8988T (cell line): ENCODE results near the gene CHSY3.

Source experiments
- DNase-seq: peaks from one replicate; pipeline ENCODE4 v3.0.0; 2011

The CHSY3 gene

DNA sequence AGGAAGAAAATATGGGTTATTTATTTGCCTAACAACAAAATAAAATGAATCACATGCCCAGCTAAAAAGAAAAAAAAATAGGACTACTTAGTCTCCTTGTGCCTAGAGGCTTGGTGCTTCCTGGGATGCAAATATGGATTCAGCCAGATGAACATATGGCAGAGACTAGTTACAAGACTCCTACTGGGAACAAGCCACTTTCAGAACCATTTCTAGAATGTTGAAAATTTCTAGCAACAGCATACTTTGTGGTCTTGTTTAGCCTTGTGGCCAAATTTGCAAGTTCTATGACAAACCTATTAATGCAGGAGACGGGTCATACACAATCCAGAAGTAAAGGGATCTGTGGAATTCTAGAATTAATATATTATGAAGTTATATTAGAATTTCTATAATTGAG is 198.7 kb downstream of the CHSY3 start:
- no peak for DNase-seq

DNA sequence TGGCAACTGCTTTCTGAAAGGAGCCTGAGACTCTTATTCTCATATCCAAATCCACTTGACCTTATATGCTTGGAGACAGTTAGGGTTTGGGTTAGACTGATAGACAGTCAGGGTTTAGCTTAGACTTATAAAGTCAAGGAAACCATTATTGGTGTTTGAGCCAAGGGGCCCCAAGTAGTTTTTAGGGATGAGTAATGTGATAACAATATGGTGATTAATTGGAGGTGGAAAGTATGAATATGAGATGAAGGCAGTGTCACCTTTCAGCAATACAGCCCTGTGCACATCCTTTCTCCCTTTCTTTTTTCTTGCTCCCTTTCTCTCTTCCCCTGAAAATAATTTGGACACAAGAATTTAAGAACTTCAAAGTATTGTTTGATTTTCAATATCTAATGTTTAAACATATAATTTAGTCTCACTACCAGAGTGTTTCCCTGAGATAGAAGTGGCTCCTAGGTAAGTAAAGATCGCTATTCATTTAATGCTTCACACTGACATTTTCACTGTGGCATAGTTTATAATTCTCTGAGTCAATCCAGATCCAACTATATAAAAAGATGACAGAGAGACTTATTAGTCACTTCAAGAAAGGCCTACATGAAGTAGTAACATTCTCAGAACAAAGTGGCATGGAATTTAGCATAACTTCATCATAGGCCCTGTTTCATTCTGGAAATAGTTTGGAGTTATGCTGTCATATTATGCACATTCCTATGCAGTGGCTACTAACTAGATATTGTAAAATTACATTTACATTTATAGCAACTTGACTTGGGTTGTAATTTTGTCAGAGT is 200.8 kb downstream of the CHSY3 start:
- DNase-seq: no peak

DNA sequence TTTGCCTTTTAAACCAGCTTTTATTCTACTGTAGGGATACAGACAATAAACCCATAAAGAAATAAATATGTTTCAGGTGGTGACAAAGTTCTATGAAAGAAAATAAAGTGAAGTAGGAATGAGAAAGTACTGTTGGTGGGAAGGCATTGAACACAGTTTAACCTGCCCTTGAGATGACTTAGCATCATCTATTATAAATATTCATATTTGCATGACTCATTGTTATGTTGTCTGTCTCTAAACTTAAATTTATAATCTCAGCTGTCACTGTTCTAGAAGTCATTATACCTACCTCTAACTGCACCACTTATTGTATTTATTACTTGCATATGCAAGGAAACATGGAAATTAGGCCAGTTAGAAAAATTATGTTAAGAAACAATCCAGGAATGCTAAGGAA is 202.2 kb downstream of the CHSY3 start:
- no peak for DNase-seq

DNA sequence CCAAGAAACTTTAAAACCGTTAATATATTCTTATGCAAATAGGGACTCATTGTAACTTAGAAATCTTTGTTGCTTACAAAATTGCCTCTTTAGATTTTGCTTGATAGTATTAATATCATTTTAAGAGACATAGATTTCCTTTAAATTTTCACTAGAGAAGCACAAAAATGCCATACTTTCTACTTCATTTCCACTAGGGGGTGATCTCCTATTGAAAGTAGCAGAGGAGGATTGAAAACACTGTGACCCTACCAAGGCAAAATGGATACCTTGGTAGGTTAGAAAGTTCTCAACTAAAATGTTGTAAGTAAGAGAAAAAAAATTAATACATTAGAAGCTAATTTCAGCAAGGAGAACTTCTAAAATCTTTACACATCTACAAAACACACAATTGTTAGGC is 204.9 kb downstream of the CHSY3 start:
- DNase-seq: no peak

DNA sequence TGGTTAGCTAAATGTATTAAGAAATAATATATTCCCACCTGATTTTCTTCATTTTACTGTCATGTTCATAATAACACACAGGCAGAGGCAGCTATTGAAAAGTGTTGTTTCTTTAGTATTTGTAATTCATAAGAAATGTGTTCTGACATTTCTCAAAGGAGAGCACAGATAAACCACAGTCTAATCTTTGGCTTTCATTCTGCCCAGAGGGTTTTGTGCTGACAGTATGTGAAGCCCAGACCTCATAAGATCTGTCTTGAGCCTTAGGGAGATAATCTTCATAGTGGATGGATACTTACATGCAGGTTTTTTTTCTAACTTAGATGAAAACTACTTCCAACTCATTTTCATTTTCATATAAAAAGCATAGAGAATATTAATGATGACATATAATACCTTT is 206.1 kb downstream of the CHSY3 start:
- no peak for DNase-seq

DNA sequence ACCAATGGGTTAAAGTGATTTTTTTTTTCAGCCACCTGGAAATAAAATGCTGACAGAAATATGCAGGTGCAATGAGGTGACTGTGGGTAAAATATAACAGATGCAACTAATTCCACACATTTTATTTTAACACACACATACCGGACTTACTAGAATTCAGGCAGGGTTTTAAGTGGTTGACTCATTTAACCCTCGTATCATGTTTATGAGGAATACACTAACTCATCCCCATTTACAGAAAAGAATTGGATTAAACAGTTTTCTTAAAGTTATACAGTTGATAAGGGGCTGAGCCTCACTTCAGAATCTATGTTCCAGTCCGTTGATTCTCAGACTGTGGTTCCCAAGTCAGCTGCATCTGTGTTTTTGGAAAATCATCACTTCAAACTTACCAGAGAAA is 207.5 kb downstream of the CHSY3 start:
- no peak for DNase-seq

DNA sequence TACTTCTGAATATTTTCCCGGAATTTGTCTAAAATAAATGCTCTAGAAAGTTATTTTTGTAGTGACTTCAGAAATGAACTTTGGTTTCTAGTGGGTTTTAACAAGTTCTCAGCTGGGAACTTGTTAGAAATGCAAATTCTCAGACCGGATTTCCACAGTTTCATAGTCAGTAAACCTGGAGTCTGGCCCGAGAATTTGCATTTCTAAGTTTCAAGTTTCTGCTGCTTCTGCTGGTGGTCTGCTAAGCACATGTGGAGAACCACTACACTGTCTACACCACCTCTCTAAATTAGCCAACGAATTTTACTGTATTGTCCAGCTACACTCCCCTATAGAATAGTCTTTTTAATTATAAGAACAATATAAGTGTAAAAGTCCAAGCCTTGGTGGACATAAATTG is 208.0 kb downstream of the CHSY3 start:
- no peak for DNase-seq

DNA sequence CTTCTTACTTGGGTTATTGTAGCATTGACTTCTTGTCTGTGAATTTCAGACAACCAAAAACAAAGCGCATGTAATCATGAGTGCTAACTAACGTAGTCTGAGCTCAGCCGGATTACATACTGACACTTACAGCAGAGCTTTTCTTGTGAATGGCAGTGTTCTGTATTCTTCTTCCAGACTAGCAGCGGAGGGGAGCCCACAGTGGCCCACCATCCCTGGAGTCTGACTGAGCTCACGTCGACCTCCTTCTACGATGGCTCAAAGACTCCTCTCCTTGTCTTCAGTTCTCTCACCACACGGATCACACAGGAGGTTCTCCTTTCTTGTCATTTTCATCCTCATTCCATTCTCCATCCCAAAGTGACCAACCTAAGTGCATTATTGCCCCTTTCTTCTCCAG is 211.4 kb downstream of the CHSY3 start:
- DNase-seq: no peak

DNA sequence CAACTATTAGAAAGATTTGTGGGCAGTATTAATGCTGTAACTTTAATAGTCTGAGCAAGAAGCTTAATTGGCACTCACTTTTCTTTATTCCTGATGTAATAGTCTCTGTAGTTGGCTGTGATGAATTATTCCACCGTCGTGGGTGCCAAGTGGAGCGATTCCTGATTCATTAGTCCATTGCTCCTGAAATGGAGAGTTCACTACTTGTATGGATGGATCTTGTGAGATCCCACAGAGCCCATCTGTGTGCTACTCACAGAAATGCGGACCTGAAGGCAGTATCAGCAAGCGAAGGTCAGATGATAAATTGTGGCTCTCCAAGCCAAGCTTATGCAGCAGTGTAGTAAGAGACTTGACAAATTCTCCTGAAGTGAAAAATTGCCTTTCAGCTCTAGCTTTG is 212.2 kb downstream of the CHSY3 start:
- DNase-seq: no peak

DNA sequence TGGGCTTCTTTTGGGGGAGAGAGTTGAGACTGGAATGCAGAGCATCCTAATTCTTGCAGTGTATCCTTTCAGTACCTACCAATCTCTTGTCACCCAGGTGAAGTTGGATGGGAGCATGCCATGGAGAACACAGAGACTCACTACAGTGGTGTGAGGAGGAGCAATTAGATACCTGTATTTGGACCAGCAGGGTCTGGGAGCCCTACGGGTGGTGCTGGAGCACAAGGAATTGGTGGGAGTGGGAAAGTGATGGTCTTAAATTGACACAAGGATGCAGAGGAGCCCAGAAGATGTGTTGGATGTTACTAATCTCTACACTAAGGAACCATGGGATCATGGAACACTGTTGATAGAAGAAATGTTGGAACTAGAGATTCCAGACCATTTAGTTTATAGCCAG is 212.7 kb downstream of the CHSY3 start:
- no peak for DNase-seq

DNA sequence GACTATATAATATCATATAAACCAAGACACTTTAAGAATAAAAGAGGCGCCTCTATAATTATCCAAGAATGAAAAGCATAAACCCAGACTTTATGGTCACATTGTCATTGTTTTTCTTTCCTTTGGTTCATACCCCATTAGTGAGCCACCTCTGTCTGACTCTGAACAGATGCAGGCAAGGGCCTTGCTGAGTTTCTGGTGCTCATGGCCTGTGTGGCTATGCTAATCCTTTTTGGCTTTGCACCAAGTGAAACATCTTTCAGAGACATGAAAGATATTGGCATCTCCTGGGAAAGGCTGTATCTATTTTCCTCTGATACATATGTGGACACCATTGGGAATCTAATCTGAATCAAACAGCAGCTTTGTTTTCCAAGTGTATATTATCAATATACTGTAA is 222.5 kb downstream of the CHSY3 start:
- no peak for DNase-seq

DNA sequence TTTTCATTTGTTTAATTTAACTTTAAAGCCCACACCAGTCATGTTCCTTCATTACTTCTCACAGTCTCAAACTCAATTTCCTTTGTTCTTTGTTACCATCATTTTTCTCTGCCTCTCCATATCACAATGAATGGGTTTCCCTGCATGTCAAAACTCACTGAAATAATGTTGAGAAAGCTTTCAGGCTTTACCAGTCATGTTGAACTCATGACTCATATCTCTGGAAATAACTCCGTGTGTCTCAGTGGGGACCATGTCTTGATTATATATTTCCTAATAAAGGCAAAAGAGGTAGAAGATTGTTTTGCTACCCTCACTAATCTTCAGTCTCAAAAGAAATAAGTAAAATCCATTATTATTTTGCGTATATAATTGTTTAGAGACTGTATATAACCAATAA is 231.2 kb downstream of the CHSY3 start:
- no peak for DNase-seq

DNA sequence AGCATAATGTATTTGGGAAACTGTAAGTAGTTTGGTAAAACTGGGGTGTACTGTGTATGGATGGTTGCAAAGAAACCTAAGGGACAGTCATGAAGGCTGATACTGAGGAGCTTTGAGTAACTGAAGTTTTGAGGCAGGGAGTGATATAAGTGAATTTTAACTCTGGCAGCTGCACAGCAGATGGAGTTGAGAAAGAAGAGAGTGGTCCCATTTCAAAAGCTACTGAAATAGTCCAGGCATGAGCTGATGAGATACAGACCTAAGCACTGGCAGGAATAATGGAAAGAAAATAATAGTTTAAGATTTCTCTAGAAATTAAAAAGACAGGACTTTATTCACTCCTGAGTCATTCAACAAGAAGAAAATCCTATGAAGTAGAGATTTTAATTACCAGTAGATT is 232.0 kb downstream of the CHSY3 start:
- no peak for DNase-seq

DNA sequence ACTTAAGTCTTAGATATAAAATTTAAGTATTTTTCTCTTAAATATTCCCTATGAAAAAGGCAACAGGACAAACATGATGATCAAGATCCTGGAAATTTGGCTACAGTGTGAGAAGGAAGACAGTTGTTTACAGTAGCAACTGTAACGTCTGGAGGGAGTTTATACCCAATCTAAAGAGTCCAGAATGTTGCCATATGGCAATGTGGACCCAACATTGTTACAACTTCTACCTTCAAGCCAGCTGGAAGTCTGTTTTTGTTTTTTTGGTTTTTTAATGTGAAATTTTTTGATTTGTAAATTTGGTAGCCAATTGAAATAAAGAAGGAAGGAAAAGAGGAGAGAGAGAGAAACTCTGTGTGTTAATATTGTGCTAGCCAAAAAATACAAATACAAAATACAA is 233.4 kb downstream of the CHSY3 start:
- no peak for DNase-seq

DNA sequence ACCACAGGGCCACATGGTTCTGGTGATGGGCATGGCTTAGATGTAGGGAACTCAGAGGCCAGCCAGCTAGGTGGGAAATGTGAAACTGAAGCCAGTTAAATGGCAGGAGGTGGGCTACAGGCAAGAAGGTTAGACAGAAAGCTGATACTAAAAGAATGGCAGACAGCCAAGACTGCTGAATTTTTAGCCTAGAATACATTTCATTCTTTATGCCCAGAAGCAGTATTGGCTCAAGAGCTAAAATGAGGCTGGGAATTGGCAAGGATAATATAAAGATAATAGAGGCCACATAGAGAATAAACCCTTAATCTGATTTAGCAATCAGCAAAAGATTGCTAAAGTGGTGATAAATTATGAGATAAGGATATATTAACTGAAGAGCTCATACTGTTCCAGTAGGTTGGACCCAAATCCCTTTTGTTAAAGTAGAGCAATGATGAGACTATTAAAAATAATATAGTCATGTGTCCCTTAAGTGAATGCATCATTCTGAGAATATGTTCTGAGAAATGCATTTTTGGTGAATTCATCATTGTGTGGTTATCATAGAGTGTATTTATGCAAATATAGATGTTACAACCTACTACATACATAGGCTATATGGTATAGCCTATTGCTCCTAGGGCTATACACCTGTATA is 234.3 kb downstream of the CHSY3 start:
- no peak for DNase-seq

DNA sequence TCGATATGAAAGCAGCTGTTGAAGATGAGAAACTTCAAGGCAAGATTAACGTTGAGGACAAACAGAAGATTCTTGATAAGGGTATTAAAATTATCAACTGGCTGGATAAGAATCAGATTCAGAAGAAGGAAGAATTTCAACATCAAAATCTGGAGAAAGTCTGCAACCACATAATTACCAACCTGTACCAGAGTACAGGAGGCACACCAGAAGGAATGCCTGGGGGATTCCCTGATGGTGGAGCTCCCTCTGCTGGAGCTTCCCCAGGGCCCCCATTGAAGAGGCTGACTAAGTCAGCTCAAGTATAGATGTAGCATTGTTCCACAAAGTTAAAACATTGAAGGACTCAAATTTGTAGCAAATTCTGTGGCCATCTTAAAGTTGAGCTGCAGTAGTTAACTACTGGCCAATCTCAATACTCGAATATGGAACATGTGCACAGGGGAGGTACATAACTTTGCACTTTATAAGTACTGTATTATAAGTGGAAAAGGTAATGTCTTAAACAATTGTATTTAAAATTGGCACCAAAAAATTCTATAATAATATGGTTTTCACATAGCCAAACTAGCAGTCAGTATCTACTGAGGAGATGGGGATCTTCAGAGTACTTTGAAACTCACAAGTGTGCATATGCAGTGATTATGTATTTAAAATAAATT is 237.5 kb downstream of the CHSY3 start:
- DNase-seq: peak; percentile 5

DNA sequence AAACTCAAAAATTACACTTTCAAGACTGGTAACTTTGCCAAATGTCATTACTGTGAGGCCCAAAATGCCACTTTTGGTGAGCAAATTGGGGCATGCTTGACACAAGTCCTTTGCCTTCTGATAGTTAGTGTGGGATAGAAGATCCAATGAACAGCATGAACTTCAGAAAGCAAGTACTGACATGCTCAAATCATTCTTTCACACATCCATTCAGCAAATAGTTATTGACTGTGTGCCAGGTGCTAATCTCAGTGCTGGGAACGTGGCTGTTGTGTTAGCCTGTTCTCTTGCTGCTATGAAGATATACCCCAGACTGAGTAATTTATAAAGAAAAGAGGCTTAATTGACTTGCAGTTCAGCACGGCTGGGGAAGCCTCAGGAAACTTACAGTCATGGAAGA is 247.0 kb downstream of the CHSY3 start:
- DNase-seq: no peak

DNA sequence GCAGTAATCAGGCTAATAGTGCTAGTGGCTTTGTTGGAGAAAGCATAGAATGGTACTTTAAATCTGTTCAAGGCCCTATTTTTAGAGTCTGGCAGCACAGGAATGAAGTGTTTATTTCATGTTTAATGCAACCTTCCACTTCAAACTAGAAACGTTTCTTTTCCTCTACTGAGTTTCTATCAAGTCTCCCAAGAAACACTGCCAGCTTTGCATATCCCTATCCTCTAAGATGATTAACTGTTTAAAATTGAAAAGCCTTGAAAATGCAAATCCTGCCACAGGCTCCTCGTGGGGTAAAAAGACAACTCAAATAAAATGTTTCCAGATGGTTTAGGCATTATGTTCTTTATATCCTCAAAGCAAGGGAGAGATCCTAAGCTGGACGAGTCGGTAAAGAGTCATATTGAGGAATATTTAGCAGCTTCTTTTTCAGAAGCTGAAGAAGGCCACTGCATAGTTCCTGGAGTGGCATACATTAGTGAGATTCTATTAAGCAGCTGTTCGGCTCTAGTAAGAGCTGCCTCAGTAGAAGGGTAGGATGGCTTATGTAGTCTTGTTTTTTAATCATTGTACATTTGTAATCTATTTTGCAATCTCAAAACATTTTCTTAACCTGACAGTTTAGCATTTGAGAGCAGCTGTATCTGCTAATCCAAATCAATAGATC is 251.2 kb downstream of the CHSY3 start:
- DNase-seq: no peak

DNA sequence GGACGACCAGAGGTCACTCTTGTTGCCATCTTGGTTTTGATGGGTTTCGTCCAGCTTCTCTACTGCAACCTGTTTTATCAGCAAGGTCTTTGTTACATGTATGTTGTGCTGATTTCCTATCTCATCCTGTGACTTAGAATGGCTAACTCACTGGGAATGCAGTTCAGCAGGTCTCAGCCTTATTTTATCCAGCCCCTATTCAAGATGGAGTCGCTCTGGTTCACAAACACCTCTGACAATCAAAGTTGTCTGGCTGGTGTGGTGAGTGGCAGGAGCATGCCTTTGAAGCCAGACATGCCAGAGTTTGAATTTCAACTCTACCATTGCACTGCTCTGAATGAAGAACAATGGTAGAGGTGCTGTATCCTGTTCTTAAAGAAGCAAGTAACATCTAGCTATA is 253.8 kb downstream of the CHSY3 start:
- no peak for DNase-seq

DNA sequence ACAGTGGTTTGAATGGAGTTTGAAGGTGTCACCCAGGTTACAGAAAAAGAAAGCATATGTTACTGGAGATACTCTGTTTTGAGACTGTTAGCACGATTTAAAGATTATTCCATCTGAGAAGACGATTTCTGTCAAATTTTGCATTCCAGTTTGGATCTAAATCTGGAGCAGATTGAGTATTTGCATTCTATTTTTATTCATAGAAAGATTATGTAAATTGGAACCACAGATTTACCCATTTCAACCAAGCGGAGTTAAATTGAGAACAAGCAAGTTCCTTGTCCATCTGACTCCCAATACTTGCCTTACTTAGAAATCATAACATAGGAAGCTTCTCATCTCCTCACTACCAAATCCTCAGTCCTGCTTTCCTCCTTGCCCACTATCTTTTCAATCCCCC is 255.7 kb downstream of the CHSY3 start:
- no peak for DNase-seq

DNA sequence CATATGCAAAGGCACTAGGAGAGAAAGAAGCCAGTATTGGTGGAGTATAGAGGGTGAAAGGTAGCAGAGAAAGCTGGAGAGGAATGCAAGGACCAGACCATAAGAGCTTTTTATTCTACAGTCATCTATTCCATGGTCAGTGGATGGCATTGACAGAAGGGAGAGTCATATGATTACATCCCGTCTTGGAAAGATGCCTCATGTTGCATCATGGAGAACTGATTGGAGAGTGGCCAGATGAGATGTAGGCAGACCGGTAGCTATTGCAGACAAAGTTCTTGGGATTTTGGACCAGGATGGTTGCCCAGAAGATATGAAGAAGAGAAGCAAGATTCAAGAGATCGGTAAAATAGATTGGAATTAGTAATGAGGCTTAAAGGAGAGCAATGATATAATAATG is 260.7 kb downstream of the CHSY3 start:
- no peak for DNase-seq

DNA sequence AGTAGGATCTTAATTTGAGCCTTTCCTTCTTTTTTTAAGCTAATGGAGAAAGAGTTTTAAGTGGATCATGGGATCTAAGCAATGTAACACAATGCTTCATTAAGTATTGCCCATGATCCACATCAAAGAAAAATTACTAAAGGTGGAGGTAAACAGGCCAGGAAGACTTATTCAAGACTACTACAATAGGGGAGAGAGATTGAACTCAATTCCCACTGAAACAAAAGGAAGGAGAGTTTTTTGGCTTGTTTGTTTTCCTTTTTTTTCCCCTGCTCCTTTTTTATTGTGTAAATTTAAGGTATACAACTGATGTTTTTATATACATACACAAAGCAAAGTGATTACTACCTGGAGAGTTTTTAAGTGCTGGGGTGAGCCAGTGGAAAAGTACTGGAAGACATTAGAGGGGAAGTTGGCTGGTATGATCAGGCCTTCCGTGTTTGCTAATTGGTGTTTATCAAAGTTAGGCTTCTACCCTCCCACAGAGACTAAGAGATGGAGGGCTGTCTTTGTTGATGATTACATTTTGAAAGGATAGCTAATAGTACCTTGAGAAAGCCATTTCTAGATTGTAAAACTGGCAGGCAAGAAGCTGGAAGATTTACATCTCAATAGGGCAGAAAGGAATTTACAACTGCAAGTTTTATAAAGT is 262.7 kb downstream of the CHSY3 start:
- no peak for DNase-seq

DNA sequence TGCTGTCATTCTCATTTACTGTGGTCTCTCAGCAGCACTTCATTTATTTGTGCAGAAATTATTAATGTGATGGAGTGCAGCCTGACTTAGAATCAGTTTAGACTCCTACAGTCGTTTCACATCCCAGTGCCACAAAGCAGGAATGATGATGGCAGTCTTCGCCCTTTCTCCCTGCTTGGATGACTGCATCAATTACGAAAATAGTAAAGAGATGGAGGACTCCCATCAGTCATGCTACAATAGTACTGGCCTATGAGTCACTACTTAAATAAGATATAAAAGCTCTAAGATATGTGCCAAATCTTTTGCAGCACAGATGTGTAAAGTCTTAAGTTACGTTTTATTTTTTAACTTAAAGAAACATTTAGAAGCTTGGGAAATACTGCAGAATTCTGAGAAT is 263.9 kb downstream of the CHSY3 start:
- DNase-seq: no peak
